GM23338 (cell line): ENCODE data around the gene SNRNP35. TPM values are rescaled to one million over a fixed set of nuclear protein-coding genes. Genes with fewer than 3 reads are reported as not detected.

Experiments used
- ATAC-seq: fragments of 200-7000 bp; cut with Tn5 transposase; 3 replicates; pipeline ENCODE4 v1.9.1; 2020
- DNase-seq: peaks from one replicate; pipeline ENCODE4 v3.0.0-alpha.2; 2015; ENCODE audit warnings: low spot score
- H2AFZ ChIP-seq: fragments of 200-600 bp; sonication (generic); 2 replicates; pipeline ENCODE4 v1.8.0; 2016; ENCODE audit warnings: antibody characterized with exemption, mild to moderate bottlenecking, moderate library complexity
- H3F3A ChIP-seq: fragments of 200-600 bp; sonication (generic); replicated peaks from 2 replicates; pipeline ENCODE4 v1.8.0; 2017; ENCODE audit warnings: antibody characterized with exemption, mixed run types, low read depth
- H3K27ac ChIP-seq: fragments of 200-600 bp; sonication (generic); 2 replicates; pipeline ENCODE4 v1.6.1; 2016; ENCODE audit warnings: low read depth
- H3K27me3 ChIP-seq: fragments of 200-600 bp; sonication (generic); 2 replicates; pipeline ENCODE4 v1.8.0; 2016; ENCODE audit warnings: mild to moderate bottlenecking, mixed run types, moderate library complexity; ENCODE audit not compliant: insufficient read depth
- H3K36me3 ChIP-seq: fragments of 200-600 bp; sonication (generic); 2 replicates; pipeline ENCODE4 v1.8.0; 2016; ENCODE audit warnings: mild to moderate bottlenecking; ENCODE audit not compliant: insufficient read depth
- H3K4me1 ChIP-seq: fragments of 200-600 bp; sonication (generic); 2 replicates; pipeline ENCODE4 v1.8.0; 2016; ENCODE audit warnings: mild to moderate bottlenecking, moderate library complexity; ENCODE audit not compliant: insufficient read depth
- H3K4me2 ChIP-seq: fragments of 200-600 bp; sonication (generic); 2 replicates; pipeline ENCODE4 v1.7.1; 2017; ENCODE audit warnings: mixed run types
- H3K4me3 ChIP-seq: fragments of 200-600 bp; sonication (generic); 2 replicates; pipeline ENCODE4 v1.6.1; 2016; ENCODE audit warnings: mixed run types
- H3K79me2 ChIP-seq: fragments of 200-600 bp; sonication (generic); replicated peaks from 2 replicates; pipeline ENCODE4 v1.8.0; 2017; ENCODE audit warnings: mild to moderate bottlenecking; ENCODE audit not compliant: insufficient read depth
- H3K9me2 ChIP-seq: fragments of 200-600 bp; sonication (generic); 2 replicates; pipeline ENCODE4 v1.8.0; 2017; ENCODE audit not compliant: insufficient read depth
- H4K20me1 ChIP-seq: fragments of 200-600 bp; sonication (generic); replicated peaks from 2 replicates; pipeline ENCODE4 v1.8.0; 2017; ENCODE audit warnings: mild to moderate bottlenecking; ENCODE audit not compliant: insufficient read depth
- H3K27ac Mint-ChIP-seq: 2 replicates; pipeline ENCODE4 v1.8.0; 2020; ENCODE audit warnings: inconsistent platforms, mild to moderate bottlenecking, moderate library complexity, mixed read lengths
- H3K27me3 Mint-ChIP-seq: 3 replicates; pipeline ENCODE4 v1.8.0; 2022; ENCODE audit warnings: low read depth, mild to moderate bottlenecking, moderate library complexity, mixed read lengths, inconsistent platforms; ENCODE audit not compliant: insufficient read depth, poor library complexity
- H3K36me3 Mint-ChIP-seq: 3 replicates; pipeline ENCODE4 v1.8.0; 2021; ENCODE audit warnings: low read depth, mild to moderate bottlenecking, inconsistent platforms, moderate library complexity, mixed read lengths
- H3K4me1 Mint-ChIP-seq: 3 replicates; pipeline ENCODE4 v1.8.0; 2020; ENCODE audit warnings: mild to moderate bottlenecking, inconsistent platforms, mixed read lengths
- H3K4me3 Mint-ChIP-seq: 3 replicates; pipeline ENCODE4 v1.8.0; 2021; ENCODE audit warnings: moderate library complexity, mild to moderate bottlenecking, inconsistent platforms, mixed read lengths
- H3K9me3 Mint-ChIP-seq: 3 replicates; pipeline ENCODE4 v1.8.0; 2020; ENCODE audit warnings: moderate library complexity, mild to moderate bottlenecking, inconsistent platforms, mixed read lengths
- CREB1 ChIP-seq: fragments of 250-450 bp; sonication (Bioruptor Pico); IDR thresholded peaks from 2 replicates; pipeline ENCODE4 v1.5.0; 2020; ENCODE audit warnings: low read depth, mild to moderate bottlenecking, moderate library complexity
- EZH2 ChIP-seq: fragments of 200-600 bp; sonication (generic); IDR thresholded peaks from one replicate; pipeline ENCODE4 v1.8.0; 2017; ENCODE audit warnings: antibody characterized with exemption, mild to moderate bottlenecking, low read depth; ENCODE audit not compliant: unreplicated experiment
- EZH2phosphoT487 ChIP-seq: fragments of 200-600 bp; sonication (generic); IDR thresholded peaks from one replicate; pipeline ENCODE4 v1.8.1; 2018; ENCODE audit warnings: antibody characterized with exemption; ENCODE audit not compliant: unreplicated experiment
- JUNB ChIP-seq: IDR thresholded peaks from one replicate; pipeline ENCODE4 v1.6.1; 2016; ENCODE audit warnings: antibody characterized with exemption; ENCODE audit not compliant: unreplicated experiment
- NANOG ChIP-seq: IDR thresholded peaks from 2 replicates; pipeline ENCODE4 v1.6.1; 2016; ENCODE audit warnings: antibody characterized with exemption, borderline replicate concordance
- POLR2AphosphoS5 ChIP-seq: IDR thresholded peaks from 2 replicates; pipeline ENCODE4 v1.6.1; 2016; ENCODE audit warnings: antibody characterized with exemption, low read depth
- STAT1 ChIP-seq: IDR thresholded peaks from one replicate; pipeline ENCODE4 v1.6.1; 2016; ENCODE audit warnings: antibody characterized with exemption; ENCODE audit not compliant: unreplicated experiment
- ZNF114 ChIP-seq: fragments of 250-450 bp; sonication (Bioruptor Pico); IDR thresholded peaks from 2 replicates; pipeline ENCODE4 v1.5.0; 2020; ENCODE audit warnings: mild to moderate bottlenecking, moderate library complexity
- ZNF331 ChIP-seq: fragments of 250-450 bp; sonication (Bioruptor Pico); IDR thresholded peaks from 2 replicates; pipeline ENCODE4 v1.5.0; 2020; ENCODE audit warnings: low read depth, mild to moderate bottlenecking, moderate library complexity
- polyA plus RNA-seq: library from polyadenylated mRNA; unstranded; fragments of >200 nt; fragmentation: Nextera tagmentation; extraction: Ambion mirVana; gene quantifications from 2 replicates; pipeline ENCODE4 v1.2.1, GENCODE V29; 2016
- total RNA-seq: library from RNA; depleted of rRNA; stranded (reverse); fragments of >200 nt; shearing (Covaris generic); gene quantifications from 2 replicates; pipeline ENCODE4 v1.2.3, GENCODE V29; 2014
- TF ChIP-seq, protein P1 (sequence below), 2 experiments: fragments of 200-600 bp in 1 of 2; sonication (generic) in 1 of 2; conservative IDR thresholded peaks; 2 replicates each; pipeline versions ENCODE4 v1.5.1 to v1.6.1; 2016 to 2017; ENCODE audit warnings: antibody characterized with exemption in 2 of 2, low read depth in 2 of 2, mild to moderate bottlenecking in 2 of 2, moderate library complexity in 1 of 2
- TF ChIP-seq, protein P2 (sequence below): IDR thresholded peaks from one replicate; pipeline ENCODE4 v1.6.1; 2018; ENCODE audit warnings: antibody characterized with exemption; ENCODE audit not compliant: unreplicated experiment
- TF ChIP-seq, protein P3 (sequence below): fragments of 250-450 bp; sonication (Bioruptor Pico); IDR thresholded peaks from 2 replicates; pipeline ENCODE4 v1.5.0; 2020; ENCODE audit warnings: mild to moderate bottlenecking, moderate library complexity
- TF ChIP-seq, protein P4 (sequence below): IDR thresholded peaks from 2 replicates; pipeline ENCODE4 v1.6.1; 2016; ENCODE audit warnings: antibody characterized with exemption

Gene SNRNP35
- total and polyA plus RNA-seq, 2 experiments from 2014 or later: 8.4 to 38.4 TPM

DNA sequence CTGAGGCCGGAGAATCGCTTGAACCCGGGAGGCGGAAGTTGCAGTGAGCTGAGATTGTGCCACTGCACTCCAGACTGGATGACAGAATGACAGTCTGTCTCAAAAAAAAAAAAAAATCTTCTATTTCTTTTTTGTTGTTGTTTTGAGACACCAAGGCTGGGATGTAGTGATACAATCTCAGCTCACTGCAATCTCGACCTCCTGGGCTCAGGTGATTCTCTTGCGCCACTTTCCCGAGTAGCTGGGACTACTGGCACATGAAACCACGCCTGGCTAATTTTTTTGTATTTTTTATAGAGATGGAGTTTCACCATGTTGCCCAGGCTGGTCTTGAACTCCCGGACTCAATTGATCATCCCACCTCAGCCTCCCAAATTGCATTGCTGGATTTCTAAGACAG, 7.3 kb upstream of the SNRNP35 start:
- ATAC-seq (no peak), DNase-seq (no peak)
- Histone ChIP-seq H3K4me3 (no peak overlapping the region), H3K36me3 (no peaks in the 10 kb centered on the region), H3K4me2 (no peak overlapping the region), H4K20me1 (no peaks in the 10 kb centered on the region), H2AFZ (no peak overlapping the region), H3K27ac (no peak overlapping the region), H3K4me1 (peaks cover 7% of the 10 kb centered on the region), H3K9me2 (no peaks in the 10 kb centered on the region), H3F3A (0 out of 2 replicates have a peak, but pooled peaks cover 3% of the 10 kb centered on the region), H3K79me2 (no peaks in the 10 kb centered on the region), H3K27me3 (no peaks in the 10 kb centered on the region)
- Mint-ChIP-seq H3K9me3 (no peaks in the 10 kb centered on the region), H3K4me1 (peaks cover 5% of the 10 kb centered on the region; the same call in 2 of the 3 replicates), H3K27me3 (peaks cover 11% of the 10 kb centered on the region), H3K36me3 (no peaks in the 10 kb centered on the region), H3K27ac (no peak overlapping the region), H3K4me3 (no peak overlapping the region)
- no peak for TF ChIP-seq ZNF331 (CRISPR knock-in tag)
- TF ChIP-seq ZNF114 (CRISPR knock-in tag): no peak
- TF ChIP-seq, protein P1, sequence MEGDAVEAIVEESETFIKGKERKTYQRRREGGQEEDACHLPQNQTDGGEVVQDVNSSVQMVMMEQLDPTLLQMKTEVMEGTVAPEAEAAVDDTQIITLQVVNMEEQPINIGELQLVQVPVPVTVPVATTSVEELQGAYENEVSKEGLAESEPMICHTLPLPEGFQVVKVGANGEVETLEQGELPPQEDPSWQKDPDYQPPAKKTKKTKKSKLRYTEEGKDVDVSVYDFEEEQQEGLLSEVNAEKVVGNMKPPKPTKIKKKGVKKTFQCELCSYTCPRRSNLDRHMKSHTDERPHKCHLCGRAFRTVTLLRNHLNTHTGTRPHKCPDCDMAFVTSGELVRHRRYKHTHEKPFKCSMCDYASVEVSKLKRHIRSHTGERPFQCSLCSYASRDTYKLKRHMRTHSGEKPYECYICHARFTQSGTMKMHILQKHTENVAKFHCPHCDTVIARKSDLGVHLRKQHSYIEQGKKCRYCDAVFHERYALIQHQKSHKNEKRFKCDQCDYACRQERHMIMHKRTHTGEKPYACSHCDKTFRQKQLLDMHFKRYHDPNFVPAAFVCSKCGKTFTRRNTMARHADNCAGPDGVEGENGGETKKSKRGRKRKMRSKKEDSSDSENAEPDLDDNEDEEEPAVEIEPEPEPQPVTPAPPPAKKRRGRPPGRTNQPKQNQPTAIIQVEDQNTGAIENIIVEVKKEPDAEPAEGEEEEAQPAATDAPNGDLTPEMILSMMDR (conservative IDR thresholded peaks at IDR 0.05; ENCODE audit: low read depth in 2 of 2): no peak
- TF ChIP-seq, protein P2, sequence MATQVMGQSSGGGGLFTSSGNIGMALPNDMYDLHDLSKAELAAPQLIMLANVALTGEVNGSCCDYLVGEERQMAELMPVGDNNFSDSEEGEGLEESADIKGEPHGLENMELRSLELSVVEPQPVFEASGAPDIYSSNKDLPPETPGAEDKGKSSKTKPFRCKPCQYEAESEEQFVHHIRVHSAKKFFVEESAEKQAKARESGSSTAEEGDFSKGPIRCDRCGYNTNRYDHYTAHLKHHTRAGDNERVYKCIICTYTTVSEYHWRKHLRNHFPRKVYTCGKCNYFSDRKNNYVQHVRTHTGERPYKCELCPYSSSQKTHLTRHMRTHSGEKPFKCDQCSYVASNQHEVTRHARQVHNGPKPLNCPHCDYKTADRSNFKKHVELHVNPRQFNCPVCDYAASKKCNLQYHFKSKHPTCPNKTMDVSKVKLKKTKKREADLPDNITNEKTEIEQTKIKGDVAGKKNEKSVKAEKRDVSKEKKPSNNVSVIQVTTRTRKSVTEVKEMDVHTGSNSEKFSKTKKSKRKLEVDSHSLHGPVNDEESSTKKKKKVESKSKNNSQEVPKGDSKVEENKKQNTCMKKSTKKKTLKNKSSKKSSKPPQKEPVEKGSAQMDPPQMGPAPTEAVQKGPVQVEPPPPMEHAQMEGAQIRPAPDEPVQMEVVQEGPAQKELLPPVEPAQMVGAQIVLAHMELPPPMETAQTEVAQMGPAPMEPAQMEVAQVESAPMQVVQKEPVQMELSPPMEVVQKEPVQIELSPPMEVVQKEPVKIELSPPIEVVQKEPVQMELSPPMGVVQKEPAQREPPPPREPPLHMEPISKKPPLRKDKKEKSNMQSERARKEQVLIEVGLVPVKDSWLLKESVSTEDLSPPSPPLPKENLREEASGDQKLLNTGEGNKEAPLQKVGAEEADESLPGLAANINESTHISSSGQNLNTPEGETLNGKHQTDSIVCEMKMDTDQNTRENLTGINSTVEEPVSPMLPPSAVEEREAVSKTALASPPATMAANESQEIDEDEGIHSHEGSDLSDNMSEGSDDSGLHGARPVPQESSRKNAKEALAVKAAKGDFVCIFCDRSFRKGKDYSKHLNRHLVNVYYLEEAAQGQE: no peak
- TF ChIP-seq EZH2phosphoT487: no peak
- TF ChIP-seq CREB1 (CRISPR knock-in tag): no peak
- no peak for TF ChIP-seq POLR2AphosphoS5
- TF ChIP-seq, protein P3, sequence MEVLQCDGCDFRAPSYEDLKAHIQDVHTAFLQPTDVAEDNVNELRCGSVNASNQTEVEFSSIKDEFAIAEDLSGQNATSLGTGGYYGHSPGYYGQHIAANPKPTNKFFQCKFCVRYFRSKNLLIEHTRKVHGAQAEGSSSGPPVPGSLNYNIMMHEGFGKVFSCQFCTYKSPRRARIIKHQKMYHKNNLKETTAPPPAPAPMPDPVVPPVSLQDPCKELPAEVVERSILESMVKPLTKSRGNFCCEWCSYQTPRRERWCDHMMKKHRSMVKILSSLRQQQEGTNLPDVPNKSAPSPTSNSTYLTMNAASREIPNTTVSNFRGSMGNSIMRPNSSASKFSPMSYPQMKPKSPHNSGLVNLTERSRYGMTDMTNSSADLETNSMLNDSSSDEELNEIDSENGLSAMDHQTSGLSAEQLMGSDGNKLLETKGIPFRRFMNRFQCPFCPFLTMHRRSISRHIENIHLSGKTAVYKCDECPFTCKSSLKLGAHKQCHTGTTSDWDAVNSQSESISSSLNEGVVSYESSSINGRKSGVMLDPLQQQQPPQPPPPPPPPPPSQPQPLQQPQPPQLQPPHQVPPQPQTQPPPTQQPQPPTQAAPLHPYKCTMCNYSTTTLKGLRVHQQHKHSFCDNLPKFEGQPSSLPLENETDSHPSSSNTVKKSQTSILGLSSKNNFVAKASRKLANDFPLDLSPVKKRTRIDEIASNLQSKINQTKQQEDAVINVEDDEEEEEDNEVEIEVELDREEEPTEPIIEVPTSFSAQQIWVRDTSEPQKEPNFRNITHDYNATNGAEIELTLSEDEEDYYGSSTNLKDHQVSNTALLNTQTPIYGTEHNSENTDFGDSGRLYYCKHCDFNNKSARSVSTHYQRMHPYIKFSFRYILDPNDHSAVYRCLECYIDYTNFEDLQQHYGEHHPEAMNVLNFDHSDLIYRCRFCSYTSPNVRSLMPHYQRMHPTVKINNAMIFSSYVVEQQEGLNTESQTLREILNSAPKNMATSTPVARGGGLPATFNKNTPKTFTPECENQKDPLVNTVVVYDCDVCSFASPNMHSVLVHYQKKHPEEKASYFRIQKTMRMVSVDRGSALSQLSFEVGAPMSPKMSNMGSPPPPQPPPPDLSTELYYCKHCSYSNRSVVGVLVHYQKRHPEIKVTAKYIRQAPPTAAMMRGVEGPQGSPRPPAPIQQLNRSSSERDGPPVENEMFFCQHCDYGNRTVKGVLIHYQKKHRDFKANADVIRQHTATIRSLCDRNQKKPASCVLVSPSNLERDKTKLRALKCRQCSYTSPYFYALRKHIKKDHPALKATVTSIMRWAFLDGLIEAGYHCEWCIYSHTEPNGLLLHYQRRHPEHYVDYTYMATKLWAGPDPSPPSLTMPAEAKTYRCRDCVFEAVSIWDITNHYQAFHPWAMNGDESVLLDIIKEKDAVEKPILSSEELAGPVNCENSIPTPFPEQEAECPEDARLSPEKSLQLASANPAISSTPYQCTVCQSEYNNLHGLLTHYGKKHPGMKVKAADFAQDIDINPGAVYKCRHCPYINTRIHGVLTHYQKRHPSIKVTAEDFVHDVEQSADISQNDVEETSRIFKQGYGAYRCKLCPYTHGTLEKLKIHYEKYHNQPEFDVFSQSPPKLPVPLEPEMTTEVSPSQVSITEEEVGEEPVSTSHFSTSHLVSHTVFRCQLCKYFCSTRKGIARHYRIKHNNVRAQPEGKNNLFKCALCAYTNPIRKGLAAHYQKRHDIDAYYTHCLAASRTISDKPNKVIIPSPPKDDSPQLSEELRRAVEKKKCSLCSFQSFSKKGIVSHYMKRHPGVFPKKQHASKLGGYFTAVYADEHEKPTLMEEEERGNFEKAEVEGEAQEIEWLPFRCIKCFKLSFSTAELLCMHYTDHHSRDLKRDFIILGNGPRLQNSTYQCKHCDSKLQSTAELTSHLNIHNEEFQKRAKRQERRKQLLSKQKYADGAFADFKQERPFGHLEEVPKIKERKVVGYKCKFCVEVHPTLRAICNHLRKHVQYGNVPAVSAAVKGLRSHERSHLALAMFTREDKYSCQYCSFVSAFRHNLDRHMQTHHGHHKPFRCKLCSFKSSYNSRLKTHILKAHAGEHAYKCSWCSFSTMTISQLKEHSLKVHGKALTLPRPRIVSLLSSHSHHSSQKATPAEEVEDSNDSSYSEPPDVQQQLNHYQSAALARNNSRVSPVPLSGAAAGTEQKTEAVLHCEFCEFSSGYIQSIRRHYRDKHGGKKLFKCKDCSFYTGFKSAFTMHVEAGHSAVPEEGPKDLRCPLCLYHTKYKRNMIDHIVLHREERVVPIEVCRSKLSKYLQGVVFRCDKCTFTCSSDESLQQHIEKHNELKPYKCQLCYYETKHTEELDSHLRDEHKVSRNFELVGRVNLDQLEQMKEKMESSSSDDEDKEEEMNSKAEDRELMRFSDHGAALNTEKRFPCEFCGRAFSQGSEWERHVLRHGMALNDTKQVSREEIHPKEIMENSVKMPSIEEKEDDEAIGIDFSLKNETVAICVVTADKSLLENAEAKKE (CRISPR knock-in tag): no peak
- no peak for TF ChIP-seq NANOG
- TF ChIP-seq EZH2: no peak
- TF ChIP-seq, protein P4, sequence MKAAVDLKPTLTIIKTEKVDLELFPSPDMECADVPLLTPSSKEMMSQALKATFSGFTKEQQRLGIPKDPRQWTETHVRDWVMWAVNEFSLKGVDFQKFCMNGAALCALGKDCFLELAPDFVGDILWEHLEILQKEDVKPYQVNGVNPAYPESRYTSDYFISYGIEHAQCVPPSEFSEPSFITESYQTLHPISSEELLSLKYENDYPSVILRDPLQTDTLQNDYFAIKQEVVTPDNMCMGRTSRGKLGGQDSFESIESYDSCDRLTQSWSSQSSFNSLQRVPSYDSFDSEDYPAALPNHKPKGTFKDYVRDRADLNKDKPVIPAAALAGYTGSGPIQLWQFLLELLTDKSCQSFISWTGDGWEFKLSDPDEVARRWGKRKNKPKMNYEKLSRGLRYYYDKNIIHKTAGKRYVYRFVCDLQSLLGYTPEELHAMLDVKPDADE: no peak
- no peak for TF ChIP-seq JUNB
- TF ChIP-seq STAT1: no peak
